ENCODE results near the gene CPSF4.

- TF ChIP-seq MAX (IDR thresholded peaks at IDR 0.05) (no peak), POLR2A (IDR thresholded peaks at IDR 0.05; ENCODE audit: borderline replicate concordance, extremely low read depth, insufficient read depth, insufficient read length) (no peak)
These were observed 13.6 kb upstream of the CPSF4 start for GRCh38 chr7:99424932-99425730.
